PC-9 (cell line): ENCODE results near the gene RPA3.

Experiments used
- CTCF ChIP-seq: fragments of 200-600 bp; sonication (generic); conservative IDR thresholded peaks from 2 replicates; pipeline ENCODE4 v1.6.1; 2017; ENCODE audit warnings: mixed run types, antibody characterized with exemption, mild to moderate bottlenecking, moderate library complexity
- EZH2 ChIP-seq: fragments of 200-600 bp; sonication (generic); IDR thresholded peaks from 2 replicates; pipeline ENCODE4 v1.8.0; 2017; ENCODE audit warnings: antibody characterized with exemption, low read depth

DNA sequence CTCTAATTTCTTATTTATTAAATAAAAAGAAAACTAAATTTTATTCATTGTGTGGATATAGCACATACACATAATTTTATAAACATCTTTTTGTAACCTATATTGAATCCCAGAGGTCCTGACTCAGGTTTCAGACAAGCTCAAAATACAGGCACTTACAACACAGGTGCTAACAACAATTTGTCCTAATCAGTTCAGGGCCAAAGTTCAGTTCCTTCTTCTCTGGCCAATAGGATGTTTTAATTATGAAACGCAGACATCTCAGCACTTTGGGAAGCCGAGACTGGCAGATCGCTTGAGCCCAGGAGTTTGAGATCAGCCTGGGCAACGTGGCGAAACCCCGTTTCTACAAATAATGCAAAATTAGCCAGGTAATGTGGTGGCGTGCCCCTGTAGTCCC, 15.0 kb downstream of the RPA3 start:
- TF ChIP-seq CTCF (no peak), EZH2 (no peak)
